Liver (tissue), 3 donors: ENCODE measurements around the gene NDUFS5.

Experiments used
- ATF3 ChIP-seq: IDR thresholded peaks from 2 replicates; pipeline ENCODE4 v1.6.1; 2016; ENCODE audit warnings: antibody characterized with exemption
- CTCF ChIP-seq: fragments of 150-350 bp; IDR thresholded peaks from 2 replicates; pipeline ENCODE4 v1.5.1; 2017; ENCODE audit warnings: improper control_type of control experiment, low read depth, low read length; ENCODE audit not compliant: missing input control
- EGR1 ChIP-seq, 2 donors: IDR thresholded peaks; 2 replicates each; pipeline ENCODE4 v1.6.1; 2016 to 2018; ENCODE audit warnings: antibody characterized with exemption in 2 of 2, low read depth in 2 of 2
- FOXA1 ChIP-seq: IDR thresholded peaks from 2 replicates; pipeline ENCODE4 v1.6.1; 2016; ENCODE audit warnings: antibody characterized with exemption
- JUND ChIP-seq, 2 donors: IDR thresholded peaks; 2 replicates each; pipeline ENCODE4 v1.6.1; 2016; ENCODE audit warnings: antibody characterized with exemption in 2 of 2
- MAX ChIP-seq: IDR thresholded peaks from 2 replicates; pipeline ENCODE4 v1.6.1; 2016; ENCODE audit warnings: antibody characterized with exemption
- RAD21 ChIP-seq, 2 donors: IDR thresholded peaks; 2 replicates each; pipeline ENCODE4 v1.6.1; 2016; ENCODE audit warnings: antibody characterized with exemption in 2 of 2, mild to moderate bottlenecking in 2 of 2
- REST ChIP-seq: IDR thresholded peaks from 2 replicates; pipeline ENCODE4 v1.6.1; 2016; ENCODE audit warnings: antibody characterized with exemption, mild to moderate bottlenecking
- RXRA ChIP-seq, 2 donors: IDR thresholded peaks; 2 replicates each; pipeline ENCODE4 v1.6.1; 2017 to 2018; ENCODE audit warnings: antibody characterized with exemption in 2 of 2, mild to moderate bottlenecking in 1 of 2
- TAF1 ChIP-seq: conservative IDR thresholded peaks from 2 replicates; pipeline ENCODE4 v1.6.1; 2016; ENCODE audit warnings: antibody characterized with exemption, mild to moderate bottlenecking
- YY1 ChIP-seq: IDR thresholded peaks from 2 replicates; pipeline ENCODE4 v1.6.1; 2016; ENCODE audit warnings: antibody characterized with exemption, mild to moderate bottlenecking
- donor health status: healthy.
- donor health status: healthy.

GRCh38 chr1:39076127-39076798, 50.1 kb downstream of the NDUFS5 start:
- TF ChIP-seq CTCF: no peak
- no peak for TF ChIP-seq MAX
- TF ChIP-seq RAD21 (IDR thresholded peaks at IDR 0.05): peak; percentile 22 to 44
- peak in 1 of 2 donors; percentile 20 for TF ChIP-seq JUND (IDR thresholded peaks at IDR 0.05)
- no peak for TF ChIP-seq EGR1 (IDR thresholded peaks at IDR 0.05; ENCODE audit: low read depth in 2 of 2)
- no peak for TF ChIP-seq REST
- no peak for TF ChIP-seq YY1
- no peak for TF ChIP-seq ATF3
- TF ChIP-seq TAF1: no peak
- peak; percentile 52 to 63 for TF ChIP-seq RXRA (IDR thresholded peaks at IDR 0.05)
- TF ChIP-seq FOXA1: no peak
